Thymus (tissue), 14 donors: Measurements from ENCODE around the gene TMBIM4. TPM values are rescaled to one million over a fixed set of nuclear protein-coding genes. Genes with fewer than 3 reads are reported as not detected.
"Not testable (repeated sequence)": the region's sequence is repeated elsewhere in the genome, so short reads cannot be mapped to it uniquely, and the experiment has no call there.

Source experiments
- DNase-seq, 9 donors: peaks; one replicate each; pipeline ENCODE4 v3.0.0-alpha.2; 2013; ENCODE audit warnings: low spot score in 9 of 9, low read depth in 6 of 9, missing footprints in 1 of 9
- H3K27ac ChIP-seq, 2 donors: one replicate each; pipeline ENCODE4 v1.5.1; 2013; ENCODE audit warnings: control low read depth in 1 of 2, low read depth in 1 of 2, low read length in 1 of 2, mild to moderate bottlenecking in 1 of 2, moderate library complexity in 1 of 2
- H3K27me3 ChIP-seq, 2 donors: one replicate each; pipeline ENCODE4 v1.5.1; 2013; ENCODE audit warnings: low read length in 1 of 2; ENCODE audit not compliant: control insufficient read depth in 2 of 2, insufficient read depth in 1 of 2
- H3K36me3 ChIP-seq, 2 donors: one replicate each; pipeline ENCODE4 v1.5.1; 2013; ENCODE audit warnings: low read length in 1 of 2, mild to moderate bottlenecking in 1 of 2, moderate library complexity in 1 of 2; ENCODE audit not compliant: control insufficient read depth in 2 of 2, insufficient read depth in 2 of 2
- H3K4me1 ChIP-seq, 2 donors: one replicate each; pipeline ENCODE4 v1.5.1; 2013; ENCODE audit warnings: low read length in 2 of 2; ENCODE audit not compliant: control insufficient read depth in 2 of 2, insufficient read depth in 2 of 2
- H3K4me3 ChIP-seq, 2 donors: one replicate each; pipeline ENCODE4 v1.5.1; 2013; ENCODE audit warnings: low read length in 2 of 2, control low read depth in 1 of 2, mild to moderate bottlenecking in 1 of 2
- H3K9me3 ChIP-seq, 2 donors: one replicate each; pipeline ENCODE4 v1.5.1; 2013; ENCODE audit warnings: low read length in 1 of 2, mild to moderate bottlenecking in 1 of 2; ENCODE audit not compliant: control insufficient read depth in 2 of 2, insufficient read depth in 1 of 2
- WGBS: extraction: QIAGEN DNeasy Blood & Tissue Kit; methylation state at CpG from one replicate; pipeline ENCODE4 v1.1.7; 2013; 5-methylcytosine and 5-hydroxymethylcytosine counted together
- long read RNA-seq, 10 donors: transcript quantifications; one replicate each; lab custom pipeline, GENCODE V29; 2026
- polyA plus RNA-seq: library from polyadenylated mRNA; stranded (reverse); fragments of 200-250 nt; gene quantifications from one replicate; pipeline ENCODE4 v1.2.3, GENCODE V29; 2013
- total RNA-seq: library from RNA; stranded (reverse); fragments of 120-200 nt; gene quantifications from one replicate; pipeline ENCODE4 v1.2.4, GENCODE V29; 2013
- donor health status: healthy.

TMBIM4 gene, protein sequence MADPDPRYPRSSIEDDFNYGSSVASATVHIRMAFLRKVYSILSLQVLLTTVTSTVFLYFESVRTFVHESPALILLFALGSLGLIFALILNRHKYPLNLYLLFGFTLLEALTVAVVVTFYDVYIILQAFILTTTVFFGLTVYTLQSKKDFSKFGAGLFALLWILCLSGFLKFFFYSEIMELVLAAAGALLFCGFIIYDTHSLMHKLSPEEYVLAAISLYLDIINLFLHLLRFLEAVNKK
- total RNA-seq (88.7 TPM), polyA plus RNA-seq (144 TPM)
- long read RNA-seq, donor 1, transcript TMBIM4-202 (7 exons, 2,952 nt): major isoform, 8 of 15 reads
- long read RNA-seq, donor 1, partial matches to known transcripts: 5 of 15 reads
- long read RNA-seq, donor 1, other reads (novel, unspliced or antisense): 0 of 15 reads
- long read RNA-seq, donor 2: 0 reads
- long read RNA-seq, donor 3, transcript TMBIM4-202 (7 exons, 2,952 nt): major isoform, 89 of 105 reads
- long read RNA-seq, donor 3, partial matches to known transcripts: 0 of 105 reads
- long read RNA-seq, donor 3, other reads (novel, unspliced or antisense): 5 of 105 reads
- long read RNA-seq, donor 4, transcript TMBIM4-202 (7 exons, 2,952 nt): major isoform, 26 of 28 reads
- long read RNA-seq, donor 4, partial matches to known transcripts: 0 of 28 reads
- long read RNA-seq, donor 4, other reads (novel, unspliced or antisense): 0 of 28 reads
- long read RNA-seq, donor 5, transcript TMBIM4-206 (2 exons, 552 nt): minor isoform, 9 of 138 reads
- long read RNA-seq, donor 5, transcript TMBIM4-202 (7 exons, 2,952 nt): major isoform, 117 of 138 reads
- long read RNA-seq, donor 5, partial matches to known transcripts: 5 of 138 reads
- long read RNA-seq, donor 5, other reads (novel, unspliced or antisense): 0 of 138 reads
- long read RNA-seq, donor 6, transcript TMBIM4-202 (7 exons, 2,952 nt): major isoform, 50 of 52 reads
- long read RNA-seq, donor 6, partial matches to known transcripts: 0 of 52 reads
- long read RNA-seq, donor 6, other reads (novel, unspliced or antisense): 0 of 52 reads
- long read RNA-seq, donor 7, transcript TMBIM4-202 (7 exons, 2,952 nt): major isoform, 60 of 93 reads
- long read RNA-seq, donor 7, partial matches to known transcripts: 27 of 93 reads
- long read RNA-seq, donor 7, other reads (novel, unspliced or antisense): 0 of 93 reads
- long read RNA-seq, donor 8, transcript TMBIM4-202 (7 exons, 2,952 nt): major isoform, 25 of 28 reads
- long read RNA-seq, donor 8, partial matches to known transcripts: 0 of 28 reads
- long read RNA-seq, donor 8, other reads (novel, unspliced or antisense): 0 of 28 reads
- long read RNA-seq, donor 9, transcript TMBIM4-202 (7 exons, 2,952 nt): major isoform, 47 of 69 reads
- long read RNA-seq, donor 9, partial matches to known transcripts: 14 of 69 reads
- long read RNA-seq, donor 9, other reads (novel, unspliced or antisense): 0 of 69 reads
- long read RNA-seq, donor 10, transcript TMBIM4-202 (7 exons, 2,952 nt): major isoform, 60 of 78 reads
- long read RNA-seq, donor 10, partial matches to known transcripts: 12 of 78 reads
- long read RNA-seq, donor 10, other reads (novel, unspliced or antisense): 0 of 78 reads

GRCh38 chr12:66169221-66170170 lies at the start of gene TMBIM4:
Gene TMBIM4, minus strand, starts transcription at chr12:66169996. Its CDS starts 45 bp downstream, at chr12:66169951.
- H3K9me3 ChIP-seq: peaks cover 3 to 8% of the 10 kb centered on the region in 2 donors
- no peaks in the 10 kb centered on the region for H3K27me3 ChIP-seq
- H3K27ac ChIP-seq: peak within 1 kb of the TSS; percentile 100
- WGBS: under 1% methylated on average over 67 of the region's 67 CpGs
- H3K4me3 ChIP-seq: peak within 1 kb of the TSS; percentile 98
- peaks cover 0 to 12% of the 10 kb centered on the region in 2 donors for H3K4me1 ChIP-seq
- DNase-seq: peak; percentile 68 to 93 (median 82)
- peaks cover 2 to 3% of the 10 kb centered on the region in 2 donors for H3K36me3 ChIP-seq

DNA sequence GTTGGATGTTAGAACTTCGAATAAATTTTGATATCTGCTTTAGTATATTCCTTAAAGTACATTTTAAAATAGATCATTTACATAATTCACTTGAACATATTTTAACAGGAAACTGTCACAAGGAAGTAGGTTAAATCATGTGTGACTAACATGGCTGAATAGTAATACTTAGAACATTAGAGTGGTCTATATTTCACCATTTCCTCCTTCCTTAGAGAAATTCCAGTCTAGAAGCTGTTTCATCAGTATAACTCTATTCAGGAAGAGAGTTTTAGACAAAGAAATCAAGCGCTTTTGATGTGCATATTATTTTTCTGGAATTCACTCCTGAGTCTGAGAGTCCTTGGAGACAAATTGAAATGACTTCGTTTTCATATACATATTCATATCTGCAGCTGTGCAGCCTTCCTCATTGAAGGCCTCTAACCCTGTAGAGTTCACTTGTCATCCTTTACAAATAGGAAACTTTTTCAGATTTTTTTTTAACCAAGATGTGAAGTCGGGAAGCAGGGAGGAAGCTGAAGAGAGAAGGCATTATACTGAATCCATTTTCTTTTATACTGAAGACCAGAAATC lies 47.6 kb upstream of the TMBIM4 start:
- Histone ChIP-seq H3K4me1 (no peaks in the 10 kb centered on the region), H3K27ac (no peak overlapping the region), H3K27me3 (no peaks in the 10 kb centered on the region), H3K36me3 (no peaks in the 10 kb centered on the region), H3K9me3 (no peaks in the 10 kb centered on the region), H3K4me3 (no peak overlapping the region)
- WGBS: 89% methylated on average over 4 of the region's 4 CpGs
- DNase-seq: no peak

DNA sequence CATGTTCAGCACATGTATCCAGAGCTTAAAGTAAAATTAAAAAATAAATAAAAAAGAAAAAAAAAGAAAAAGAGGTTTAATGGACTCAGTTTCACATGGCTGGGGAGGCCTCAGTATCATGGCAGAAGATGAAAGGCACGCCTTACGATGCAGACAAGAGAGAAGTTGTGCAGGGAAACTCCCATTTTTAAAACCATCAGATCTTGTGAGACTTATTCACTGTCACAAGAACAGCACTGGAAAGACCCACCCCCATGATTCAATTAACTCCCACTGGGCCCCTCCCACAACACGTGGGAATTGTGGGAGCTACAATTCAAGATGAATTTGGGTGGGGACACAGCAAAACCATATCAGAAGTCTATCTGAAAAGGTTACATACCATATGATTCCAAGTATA lies 43.2 kb upstream of the TMBIM4 start:
- not testable (repeated sequence) for H3K27me3 ChIP-seq, DNase-seq, H3K4me3 ChIP-seq, H3K36me3 ChIP-seq, H3K4me1 ChIP-seq, H3K9me3 ChIP-seq, H3K27ac ChIP-seq
- WGBS: 95% methylated on average over 3 of the region's 3 CpGs

- not testable (repeated sequence) for H3K27ac ChIP-seq, H3K4me3 ChIP-seq, H3K9me3 ChIP-seq, DNase-seq, H3K27me3 ChIP-seq, H3K4me1 ChIP-seq, H3K36me3 ChIP-seq
- 100% methylated on average over 2 of the region's 2 CpGs for WGBS
Measured at GRCh38 chr12:66211573-66211972, 41.8 kb upstream of the TMBIM4 start.

DNA sequence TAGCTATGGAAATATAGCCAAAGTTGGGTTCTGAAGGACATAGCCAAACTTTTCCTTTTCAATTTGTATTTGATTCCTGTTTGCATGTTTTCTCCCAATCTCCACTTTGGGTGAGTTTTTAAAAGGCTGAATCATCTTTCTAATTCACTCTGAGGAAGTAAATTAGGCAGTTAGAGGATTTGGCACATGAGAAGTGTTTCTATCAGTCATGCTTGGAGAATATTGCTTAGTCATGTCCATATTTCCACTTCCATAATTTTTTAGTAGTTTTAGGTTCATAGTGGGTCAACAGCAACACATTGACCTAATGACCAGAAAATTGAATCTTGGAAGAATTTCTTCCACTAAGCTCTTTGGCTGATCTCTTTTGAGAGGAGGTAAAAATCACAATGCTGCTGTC lies 41.0 kb upstream of the TMBIM4 start:
- Histone ChIP-seq H3K27me3 (no peaks in the 10 kb centered on the region), H3K36me3 (no peaks in the 10 kb centered on the region), H3K4me3 (no peak overlapping the region), H3K27ac (no peak overlapping the region), H3K4me1 (no peaks in the 10 kb centered on the region), H3K9me3 (no peaks in the 10 kb centered on the region)
- no peak for DNase-seq

- no peaks in the 10 kb centered on the region for H3K36me3 ChIP-seq
Measured at GRCh38 chr12:66206141-66206540, 36.3 kb upstream of the TMBIM4 start.

GRCh38 chr12:66203820-66204219 lies 34.0 kb upstream of the TMBIM4 start:
- Histone ChIP-seq H3K4me3 (no peak overlapping the region), H3K36me3 (no peaks in the 10 kb centered on the region), H3K27ac (no peak overlapping the region), H3K27me3 (no peaks in the 10 kb centered on the region), H3K9me3 (no peaks in the 10 kb centered on the region), H3K4me1 (no peaks in the 10 kb centered on the region)
- no peak for DNase-seq
- 92% methylated on average over 4 of the region's 4 CpGs for WGBS

More at GRCh38 chr12:66206141-66206540, 36.3 kb upstream of the TMBIM4 start:
- Histone ChIP-seq H3K4me3 (no peak overlapping the region), H3K4me1 (no peaks in the 10 kb centered on the region), H3K9me3 (no peaks in the 10 kb centered on the region), H3K27ac (no peak overlapping the region), H3K27me3 (no peaks in the 10 kb centered on the region)
- no peak for DNase-seq
- WGBS: 96% methylated on average over 1 of the region's 1 CpG
